ENCODE measurements around the gene PDCD11.
"Not testable (repeated sequence)": the region's sequence is repeated elsewhere in the genome, so short reads cannot be mapped to it uniquely, and the experiment has no call there.

PDCD11 gene

DNA sequence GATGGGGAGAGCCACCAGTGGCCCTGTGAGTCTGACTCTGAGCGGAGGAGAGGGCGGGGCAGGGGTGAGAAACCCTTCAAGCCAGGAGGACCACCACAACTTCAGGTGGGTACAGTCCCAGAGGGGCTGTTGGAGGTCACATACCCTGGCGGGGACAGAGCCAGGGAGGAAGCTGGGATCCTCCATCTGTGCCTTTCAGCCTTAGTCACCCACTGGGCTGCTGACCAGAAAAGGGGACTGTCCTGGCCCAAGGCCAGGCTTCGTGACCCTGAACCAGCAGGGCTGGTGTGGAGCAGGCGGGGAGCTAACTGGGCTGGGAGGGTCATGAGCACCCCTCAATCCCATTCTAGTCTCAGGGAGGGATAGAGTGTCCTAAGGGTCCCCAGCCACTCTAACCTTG is 84.1 kb downstream of the PDCD11 start:
- Histone ChIP-seq H3K27me3 (ENCODE audit: control insufficient read depth in 5 of 5, insufficient read depth in 4 of 5, low read length in 5 of 5) (peaks cover 0 to 16% (median 2%) of the 10 kb centered on the region in 5 donors), H3K4me1 (ENCODE audit: control insufficient read depth in 5 of 5, insufficient read depth in 5 of 5, low read length in 5 of 5) (peaks cover 0 to 19% (median 9%) of the 10 kb centered on the region in 5 donors), H3K4me3 (ENCODE audit: low read depth in 1 of 5, low read length in 5 of 5) (no peak overlapping the region), H3K9ac (ENCODE audit: low read length in 5 of 5) (no peak overlapping the region), H3K36me3 (ENCODE audit: control insufficient read depth in 5 of 5, insufficient read depth in 5 of 5, low read length in 5 of 5) (no peaks in the 10 kb centered on the region), H3K27ac (ENCODE audit: low read depth, low read length) (peak overlapping the region; percentile 41), H3K9me3 (ENCODE audit: control insufficient read depth in 5 of 5, low read length in 5 of 5) (no peaks in the 10 kb centered on the region)

DNA sequence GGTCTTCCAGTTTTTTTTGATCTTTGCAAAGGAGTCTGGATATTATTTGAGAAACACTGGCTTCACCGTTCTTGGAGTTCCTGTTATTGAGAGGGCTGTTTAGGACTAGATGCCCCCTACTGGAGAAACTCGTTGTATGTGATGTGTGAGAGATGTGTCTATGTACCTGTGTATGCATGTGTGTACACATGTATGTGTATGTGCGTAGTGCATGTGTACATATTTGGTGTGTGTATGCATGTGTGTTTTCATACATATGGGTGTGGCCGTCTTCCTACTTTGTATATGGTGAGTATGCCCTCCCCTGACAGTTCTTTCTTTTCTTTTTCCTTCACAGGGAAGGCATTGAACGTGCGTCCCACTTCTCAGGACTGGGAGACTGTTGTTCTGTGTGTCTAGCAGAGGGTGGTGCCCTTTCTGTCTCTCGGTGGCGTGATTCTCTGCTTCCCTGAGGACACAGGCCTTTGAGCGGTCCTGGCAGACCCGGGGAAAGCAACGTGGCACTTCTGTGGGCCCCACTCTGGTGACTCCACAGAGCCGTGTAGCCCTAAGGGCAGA is 85.6 kb downstream of the PDCD11 start:
- Histone ChIP-seq H3K4me3 (ENCODE audit: low read depth in 1 of 5, low read length in 5 of 5) (no peak overlapping the region), H3K36me3 (ENCODE audit: control insufficient read depth in 5 of 5, insufficient read depth in 5 of 5, low read length in 5 of 5) (no peaks in the 10 kb centered on the region), H3K27ac (ENCODE audit: low read depth, low read length) (no peak overlapping the region), H3K9me3 (ENCODE audit: control insufficient read depth in 5 of 5, low read length in 5 of 5) (no peaks in the 10 kb centered on the region), H3K27me3 (ENCODE audit: control insufficient read depth in 5 of 5, insufficient read depth in 4 of 5, low read length in 5 of 5) (peaks cover 0 to 9% (median 0%) of the 10 kb centered on the region in 5 donors), H3K4me1 (ENCODE audit: control insufficient read depth in 5 of 5, insufficient read depth in 5 of 5, low read length in 5 of 5) (peaks cover 0 to 22% (median 10%) of the 10 kb centered on the region in 5 donors), H3K9ac (ENCODE audit: low read length in 5 of 5) (peak overlapping the region in 1 of 5 donors; percentile 12)

DNA sequence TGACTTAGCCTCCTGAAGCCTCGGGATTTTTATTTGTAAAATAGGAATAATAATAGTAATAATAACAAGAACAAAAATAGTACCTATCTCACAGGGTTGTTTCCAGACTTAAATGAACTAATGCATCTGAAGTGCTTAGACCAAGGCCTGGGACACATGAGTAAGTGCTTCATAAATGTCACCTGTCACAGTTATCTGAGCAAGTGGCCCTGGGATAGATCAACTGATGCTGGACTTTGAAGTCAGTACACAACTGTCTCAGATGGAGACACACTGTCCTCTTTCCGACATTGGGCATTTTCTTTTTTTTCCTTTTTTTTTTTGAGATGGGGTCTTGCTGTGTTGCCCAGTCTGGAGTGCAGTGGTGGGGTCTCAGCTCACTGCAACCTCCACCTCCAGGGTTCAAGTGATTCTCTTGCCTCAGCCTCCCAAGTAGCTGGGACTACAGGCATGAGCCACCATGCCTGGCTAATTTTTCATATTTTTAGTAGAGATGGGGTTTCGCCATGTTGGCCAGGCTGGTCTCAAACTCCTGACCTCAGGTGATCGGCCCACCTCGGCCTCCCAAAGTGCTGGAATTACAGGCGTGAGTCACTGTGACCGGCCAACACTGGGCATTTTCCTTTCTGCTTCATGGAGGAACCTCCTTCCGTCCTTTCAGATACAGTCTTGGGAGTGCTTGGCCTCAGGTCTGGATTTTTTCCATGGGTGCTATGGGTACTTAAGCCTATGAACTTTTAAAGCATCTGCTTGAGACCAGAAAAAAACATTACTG is 90.4 kb downstream of the PDCD11 start:
- H3K9me3 ChIP-seq (ENCODE audit: control insufficient read depth in 5 of 5, low read length in 5 of 5); H3K36me3 ChIP-seq (ENCODE audit: control insufficient read depth in 5 of 5, insufficient read depth in 5 of 5, low read length in 5 of 5); H3K9ac ChIP-seq (ENCODE audit: low read length in 5 of 5); H3K27ac ChIP-seq (ENCODE audit: low read depth, low read length); H3K4me1 ChIP-seq (ENCODE audit: control insufficient read depth in 5 of 5, insufficient read depth in 5 of 5, low read length in 5 of 5); H3K4me3 ChIP-seq (ENCODE audit: low read depth in 1 of 5, low read length in 5 of 5); H3K27me3 ChIP-seq (ENCODE audit: control insufficient read depth in 5 of 5, insufficient read depth in 4 of 5, low read length in 5 of 5): not testable (repeated sequence)

DNA sequence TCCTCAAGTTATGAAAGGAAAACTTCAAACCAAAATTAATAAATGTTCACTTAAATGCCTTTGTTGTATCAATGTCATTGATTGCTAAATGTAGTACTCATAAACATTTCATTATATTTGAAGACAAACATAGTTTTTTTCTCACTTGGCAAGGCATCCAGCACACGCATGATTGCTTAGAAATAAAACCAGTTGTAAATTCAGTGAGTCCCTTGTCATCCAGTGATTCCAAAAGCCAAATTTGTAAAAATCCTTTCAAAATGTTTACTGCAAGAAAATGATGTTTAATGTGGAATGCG is 90.9 kb downstream of the PDCD11 start:
- Histone ChIP-seq H3K27me3 (ENCODE audit: control insufficient read depth in 5 of 5, insufficient read depth in 4 of 5, low read length in 5 of 5) (peaks cover 0 to 3% (median 0%) of the 10 kb centered on the region in 5 donors), H3K9ac (ENCODE audit: low read length in 5 of 5) (no peak overlapping the region), H3K4me3 (ENCODE audit: low read depth in 1 of 5, low read length in 5 of 5) (no peak overlapping the region), H3K9me3 (ENCODE audit: control insufficient read depth in 5 of 5, low read length in 5 of 5) (no peaks in the 10 kb centered on the region), H3K4me1 (ENCODE audit: control insufficient read depth in 5 of 5, insufficient read depth in 5 of 5, low read length in 5 of 5) (peaks cover 0 to 5% (median 2%) of the 10 kb centered on the region in 5 donors), H3K27ac (ENCODE audit: low read depth, low read length) (no peak overlapping the region), H3K36me3 (ENCODE audit: control insufficient read depth in 5 of 5, insufficient read depth in 5 of 5, low read length in 5 of 5) (no peaks in the 10 kb centered on the region)

DNA sequence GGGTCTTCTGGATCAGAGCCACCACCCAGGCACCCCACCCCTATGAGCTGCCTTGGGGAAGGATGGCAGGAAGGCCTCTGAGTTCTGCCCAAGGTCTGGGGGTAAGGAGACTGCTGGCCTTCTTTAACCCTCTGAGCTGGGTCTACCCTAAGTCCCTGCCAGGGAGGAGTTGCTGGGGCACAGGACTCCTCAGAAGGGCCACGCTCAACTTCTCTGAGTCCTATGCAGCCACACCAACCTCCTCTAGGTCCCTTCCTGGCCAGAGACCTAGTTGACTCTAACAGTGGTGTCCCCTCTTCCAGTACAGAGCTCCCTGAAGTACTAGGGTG is 94.5 kb downstream of the PDCD11 start:
- Histone ChIP-seq H3K9ac (ENCODE audit: low read length in 5 of 5) (no peak overlapping the region), H3K4me3 (ENCODE audit: low read depth in 1 of 5, low read length in 5 of 5) (no peak overlapping the region), H3K27me3 (ENCODE audit: control insufficient read depth in 5 of 5, insufficient read depth in 4 of 5, low read length in 5 of 5) (peaks cover 16 to 37% (median 17%) of the 10 kb centered on the region in 5 donors), H3K9me3 (ENCODE audit: control insufficient read depth in 5 of 5, low read length in 5 of 5) (no peaks in the 10 kb centered on the region), H3K36me3 (ENCODE audit: control insufficient read depth in 5 of 5, insufficient read depth in 5 of 5, low read length in 5 of 5) (no peaks in the 10 kb centered on the region), H3K4me1 (ENCODE audit: control insufficient read depth in 5 of 5, insufficient read depth in 5 of 5, low read length in 5 of 5) (peaks cover 2 to 16% (median 12%) of the 10 kb centered on the region in 5 donors), H3K27ac (ENCODE audit: low read depth, low read length) (no peak overlapping the region)

DNA sequence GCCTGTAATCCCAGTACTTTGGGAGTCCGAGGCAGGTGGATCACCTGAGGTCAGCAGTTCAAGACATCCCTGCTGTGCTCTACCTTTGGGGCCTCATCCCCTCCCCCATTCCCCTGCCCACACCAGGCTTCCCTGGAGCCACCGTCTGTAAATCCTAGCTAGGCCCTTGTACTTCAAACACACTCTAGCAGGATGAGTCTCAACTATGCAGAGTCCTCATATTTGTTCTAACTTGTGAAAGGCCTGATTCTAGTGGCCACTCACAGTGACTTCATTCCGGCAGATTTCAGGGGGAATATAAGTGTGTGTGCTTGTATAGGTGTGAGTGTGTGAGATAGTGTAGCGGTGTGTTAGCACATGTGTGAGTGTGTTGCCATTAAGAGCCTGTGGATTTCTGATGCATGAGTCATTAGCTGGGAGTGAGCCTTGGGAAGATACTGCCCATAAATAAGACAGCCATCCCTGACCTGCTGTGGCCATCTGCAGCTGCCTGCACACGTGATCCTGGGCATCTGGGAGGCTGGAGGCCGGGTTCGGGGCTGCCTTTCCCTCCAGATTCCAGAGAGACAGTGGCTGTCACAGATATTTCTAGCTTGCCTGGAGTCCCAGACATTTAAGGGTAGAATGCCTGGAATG is 95.4 kb downstream of the PDCD11 start:
- no peaks in the 10 kb centered on the region for H3K36me3 ChIP-seq (ENCODE audit: control insufficient read depth in 5 of 5, insufficient read depth in 5 of 5, low read length in 5 of 5)
- H3K27me3 ChIP-seq (ENCODE audit: control insufficient read depth in 5 of 5, insufficient read depth in 4 of 5, low read length in 5 of 5) = peaks cover 16 to 40% (median 17%) of the 10 kb centered on the region in 5 donors
- no peak overlapping the region for H3K27ac ChIP-seq (ENCODE audit: low read depth, low read length)
- no peak overlapping the region for H3K4me3 ChIP-seq (ENCODE audit: low read depth in 1 of 5, low read length in 5 of 5)
- H3K9ac ChIP-seq (ENCODE audit: low read length in 5 of 5) = no peak overlapping the region
- no peaks in the 10 kb centered on the region for H3K9me3 ChIP-seq (ENCODE audit: control insufficient read depth in 5 of 5, low read length in 5 of 5)
- H3K4me1 ChIP-seq (ENCODE audit: control insufficient read depth in 5 of 5, insufficient read depth in 5 of 5, low read length in 5 of 5) = peaks cover 2 to 16% (median 12%) of the 10 kb centered on the region in 5 donors

DNA sequence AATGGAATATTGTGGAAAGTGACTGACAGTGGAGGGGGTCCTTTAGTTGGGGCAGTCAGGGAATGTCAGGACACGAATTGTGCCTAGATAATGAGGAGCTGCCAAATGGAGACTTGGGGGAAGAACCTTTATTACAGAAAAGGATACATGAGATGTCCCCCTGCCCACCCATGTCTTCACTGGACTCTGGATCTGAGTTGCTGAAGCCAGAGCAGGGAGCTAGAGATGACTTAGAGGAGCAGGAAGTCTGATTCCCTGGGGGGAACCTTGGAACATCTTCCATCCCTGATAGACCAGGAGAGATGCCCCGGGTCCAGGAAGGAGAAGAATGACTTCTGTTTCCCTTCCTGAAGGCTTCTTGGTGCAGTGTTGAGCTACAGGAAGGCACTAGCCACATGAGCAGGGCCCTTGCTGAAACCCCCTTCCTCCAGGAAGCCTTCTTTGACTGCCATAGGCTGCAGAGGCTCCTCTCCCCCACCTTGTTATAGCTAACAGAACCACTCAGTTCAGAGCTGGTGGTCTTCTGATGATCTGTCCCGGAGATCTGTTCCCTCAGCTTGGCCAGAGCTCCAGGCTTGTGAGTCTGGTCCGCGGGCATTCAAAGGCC is 96.3 kb downstream of the PDCD11 start:
- H3K36me3 ChIP-seq (ENCODE audit: control insufficient read depth in 5 of 5, insufficient read depth in 5 of 5, low read length in 5 of 5) = no peaks in the 10 kb centered on the region
- peaks cover 2 to 16% (median 12%) of the 10 kb centered on the region in 5 donors for H3K4me1 ChIP-seq (ENCODE audit: control insufficient read depth in 5 of 5, insufficient read depth in 5 of 5, low read length in 5 of 5)
- H3K4me3 ChIP-seq (ENCODE audit: low read depth in 1 of 5, low read length in 5 of 5) = peak overlapping the region in 1 of 5 donors; percentile 62
- no peak overlapping the region for H3K9ac ChIP-seq (ENCODE audit: low read length in 5 of 5)
- H3K27ac ChIP-seq (ENCODE audit: low read depth, low read length) = no peak overlapping the region
- H3K27me3 ChIP-seq (ENCODE audit: control insufficient read depth in 5 of 5, insufficient read depth in 4 of 5, low read length in 5 of 5) = peaks cover 16 to 49% (median 23%) of the 10 kb centered on the region in 5 donors
- H3K9me3 ChIP-seq (ENCODE audit: control insufficient read depth in 5 of 5, low read length in 5 of 5) = no peaks in the 10 kb centered on the region

DNA sequence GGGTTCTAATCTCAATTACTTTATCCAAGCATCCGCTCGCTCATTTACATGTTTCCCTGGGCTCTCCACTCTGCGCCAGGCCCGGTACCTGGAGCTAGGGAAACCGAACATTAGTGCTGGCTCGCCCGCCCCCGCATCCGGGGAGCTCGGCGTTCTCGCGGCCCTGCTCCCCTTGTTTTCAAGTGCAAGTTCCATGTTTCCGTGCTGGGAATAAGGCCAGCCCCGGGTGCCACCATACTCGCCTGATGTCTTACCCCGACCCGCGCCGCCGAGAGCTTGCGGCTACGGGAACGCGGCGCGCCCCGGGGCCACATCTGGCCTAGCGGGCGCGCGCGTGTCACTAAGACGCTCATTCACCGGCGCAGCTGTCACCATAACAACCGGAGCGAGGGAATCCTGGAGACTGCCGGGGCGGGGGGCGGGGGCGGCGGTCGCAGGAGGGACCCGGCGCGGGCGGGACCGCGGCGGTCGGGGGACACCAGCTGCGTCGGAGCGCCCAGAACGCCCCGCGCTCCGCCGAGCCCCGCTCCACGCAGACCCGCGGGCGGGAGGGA is 97.0 kb downstream of the PDCD11 start, which contains the start of gene NEURL1:
NEURL1 (plus strand) TSS at position 344 of the 554 bp plus-strand sequence. CDS start 683 bp downstream, outside the sequence.
- H3K4me3 ChIP-seq (ENCODE audit: low read depth in 1 of 5, low read length in 5 of 5) = peak within 1 kb of the TSS in 4 of 5 donors; percentile 39 to 62 (median 54)
- no peaks in the 10 kb centered on the region for H3K9me3 ChIP-seq (ENCODE audit: control insufficient read depth in 5 of 5, low read length in 5 of 5)
- peaks cover 2 to 16% (median 12%) of the 10 kb centered on the region in 5 donors for H3K4me1 ChIP-seq (ENCODE audit: control insufficient read depth in 5 of 5, insufficient read depth in 5 of 5, low read length in 5 of 5)
- H3K27ac ChIP-seq (ENCODE audit: low read depth, low read length) = no peak within 1 kb of the TSS
- no peaks in the 10 kb centered on the region for H3K36me3 ChIP-seq (ENCODE audit: control insufficient read depth in 5 of 5, insufficient read depth in 5 of 5, low read length in 5 of 5)
- H3K27me3 ChIP-seq (ENCODE audit: control insufficient read depth in 5 of 5, insufficient read depth in 4 of 5, low read length in 5 of 5) = peaks cover 16 to 52% (median 23%) of the 10 kb centered on the region in 5 donors
- H3K9ac ChIP-seq (ENCODE audit: low read length in 5 of 5) = no peak within 1 kb of the TSS

DNA sequence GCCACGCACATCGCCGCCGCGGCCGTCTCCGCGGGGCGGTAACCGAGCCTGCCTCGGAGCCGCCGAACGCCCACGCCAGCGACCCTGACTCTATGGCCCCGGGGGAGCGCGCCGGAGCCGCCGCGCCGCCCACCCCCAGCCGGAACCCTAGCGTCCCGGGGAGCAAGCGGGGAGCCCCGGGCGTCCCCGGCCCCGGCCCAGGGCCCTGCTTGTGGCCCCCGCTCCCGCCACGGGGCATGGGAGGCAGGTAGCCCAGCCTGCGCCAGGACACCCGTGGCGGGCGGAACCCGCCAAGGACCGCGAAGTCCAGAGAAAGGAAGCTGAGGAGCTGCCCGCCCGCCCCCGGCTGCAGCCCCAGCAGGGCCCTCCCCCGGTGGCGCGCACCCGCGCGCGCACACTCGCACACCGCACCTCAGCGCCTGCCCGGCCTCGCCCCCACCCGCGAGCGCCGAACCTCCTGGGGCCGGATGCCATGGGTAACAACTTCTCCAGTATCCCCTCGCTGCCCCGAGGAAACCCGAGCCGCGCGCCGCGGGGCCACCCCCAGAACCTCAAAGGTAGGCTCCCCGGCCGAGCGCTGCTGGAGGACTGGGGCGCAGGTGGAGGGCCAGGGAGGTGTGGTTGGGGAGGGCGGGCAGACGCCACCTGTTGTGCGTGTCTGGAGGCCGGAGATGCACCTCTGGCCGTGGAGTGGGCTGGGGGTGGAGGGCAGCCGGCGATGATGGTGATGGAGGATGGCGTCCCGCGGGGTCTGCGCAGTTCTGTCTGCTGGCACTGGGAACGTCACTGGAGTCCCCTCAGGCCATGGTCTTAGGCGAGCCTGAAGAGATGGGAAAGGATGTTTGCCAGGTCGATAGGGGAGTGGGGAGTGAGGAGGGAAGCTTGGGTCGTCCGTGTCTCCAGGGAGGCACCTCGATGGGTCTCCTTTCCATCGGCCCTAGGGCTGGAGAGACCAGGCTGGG is 97.8 kb downstream of the PDCD11 start:
- Histone ChIP-seq H3K27ac (ENCODE audit: low read depth, low read length) (no peak overlapping the region), H3K9ac (ENCODE audit: low read length in 5 of 5) (no peak overlapping the region), H3K4me3 (ENCODE audit: low read depth in 1 of 5, low read length in 5 of 5) (peak overlapping the region in 4 of 5 donors; percentile 22 to 62 (median 49)), H3K36me3 (ENCODE audit: control insufficient read depth in 5 of 5, insufficient read depth in 5 of 5, low read length in 5 of 5) (no peaks in the 10 kb centered on the region), H3K27me3 (ENCODE audit: control insufficient read depth in 5 of 5, insufficient read depth in 4 of 5, low read length in 5 of 5) (peaks cover 16 to 52% (median 23%) of the 10 kb centered on the region in 5 donors), H3K4me1 (ENCODE audit: control insufficient read depth in 5 of 5, insufficient read depth in 5 of 5, low read length in 5 of 5) (peaks cover 2 to 16% (median 12%) of the 10 kb centered on the region in 5 donors), H3K9me3 (ENCODE audit: control insufficient read depth in 5 of 5, low read length in 5 of 5) (no peaks in the 10 kb centered on the region)

Measured in subcutaneous abdominal adipose tissue (tissue), 5 donors.